Natural killer cell treated with Interleukin-12 subunit alpha and Interleukin-12 subunit beta and Interleukin-15 and Interleukin-18, amount 100 ng/mL, for 72 hours (primary cell): ENCODE results near the gene TLR1. TPM values are rescaled to one million over a fixed set of nuclear protein-coding genes. Genes with fewer than 3 reads are reported as not detected.
"Not testable (repeated sequence)": the region's sequence is repeated elsewhere in the genome, so short reads cannot be mapped to it uniquely, and the experiment has no call there.

Experiments
- ATAC-seq, 2 donors: fragments of 150-1000 bp; cut with Tn5 transposase in 1 of 2; sonication (Bioruptor Pico), chemical (Tn5 transposase) in 1 of 2; 2 replicates each; pipeline ENCODE4 v1.10.0; 2021
- DNase-seq: peaks from one replicate; pipeline ENCODE4 v3.0.0; 2022; ENCODE audit warnings: low spot score
- H3K27ac Mint-ChIP-seq, 2 donors: 1 replicate in 1 of 2; 2 replicates in 1 of 2; pipeline ENCODE4 v1.8.0; 2022; ENCODE audit warnings: mixed read lengths in 2 of 2, mild to moderate bottlenecking in 1 of 2, moderate library complexity in 1 of 2
- H3K27me3 Mint-ChIP-seq, 2 donors: 1 replicate in 1 of 2; 2 replicates in 1 of 2; pipeline ENCODE4 v1.8.0; 2022; ENCODE audit warnings: mixed read lengths in 2 of 2
- H3K36me3 Mint-ChIP-seq: one replicate; pipeline ENCODE4 v1.8.0; 2022; ENCODE audit warnings: mixed read lengths
- H3K4me1 Mint-ChIP-seq, 2 donors: 1 replicate in 1 of 2; 2 replicates in 1 of 2; pipeline ENCODE4 v1.8.0; 2022; ENCODE audit warnings: low read depth in 2 of 2, mixed read lengths in 2 of 2, mild to moderate bottlenecking in 1 of 2
- H3K4me3 Mint-ChIP-seq: one replicate; pipeline ENCODE4 v1.8.0; 2022; ENCODE audit warnings: mixed read lengths
- H3K9me3 Mint-ChIP-seq: 2 replicates; pipeline ENCODE4 v1.8.0; 2022; ENCODE audit warnings: mixed read lengths
- total RNA-seq, 2 donors: library from RNA; stranded (reverse); gene quantifications; one replicate each; pipeline ENCODE4 v1.2.3, GENCODE V29; 2022

The TLR1 gene
- total RNA-seq, 2 donors from 2014 or later: 12.6 to 15.5 TPM

DNA sequence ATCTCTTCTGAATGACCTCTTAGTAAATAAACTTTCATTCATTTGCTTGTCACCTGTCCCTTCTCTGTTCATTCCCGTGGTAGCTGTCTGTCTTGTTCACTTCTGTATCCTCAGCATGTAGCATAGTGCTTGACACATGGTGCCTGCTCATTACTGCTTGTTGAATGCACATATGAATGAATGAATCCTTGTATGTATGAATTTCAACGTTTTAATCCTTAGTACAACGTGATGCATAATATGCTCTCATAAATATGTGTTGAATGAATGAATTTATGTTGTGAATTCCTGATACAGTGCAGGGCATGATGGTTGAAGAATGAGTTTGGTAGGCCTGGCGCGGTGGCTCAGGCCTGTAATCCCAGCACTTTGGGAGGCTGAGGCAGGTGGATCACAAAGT, 24.8 kb downstream of the TLR1 start:
- H3K27ac Mint-ChIP-seq: no peak overlapping the region
- no peak for DNase-seq
- H3K36me3 Mint-ChIP-seq: no peaks in the 10 kb centered on the region
- peaks cover 7 to 8% of the 10 kb centered on the region in 2 donors for H3K4me1 Mint-ChIP-seq
- no peak for ATAC-seq
- peaks cover 9 to 10% of the 10 kb centered on the region in 2 donors for H3K27me3 Mint-ChIP-seq
- no peaks in the 10 kb centered on the region for H3K9me3 Mint-ChIP-seq
- no peak overlapping the region for H3K4me3 Mint-ChIP-seq

DNA sequence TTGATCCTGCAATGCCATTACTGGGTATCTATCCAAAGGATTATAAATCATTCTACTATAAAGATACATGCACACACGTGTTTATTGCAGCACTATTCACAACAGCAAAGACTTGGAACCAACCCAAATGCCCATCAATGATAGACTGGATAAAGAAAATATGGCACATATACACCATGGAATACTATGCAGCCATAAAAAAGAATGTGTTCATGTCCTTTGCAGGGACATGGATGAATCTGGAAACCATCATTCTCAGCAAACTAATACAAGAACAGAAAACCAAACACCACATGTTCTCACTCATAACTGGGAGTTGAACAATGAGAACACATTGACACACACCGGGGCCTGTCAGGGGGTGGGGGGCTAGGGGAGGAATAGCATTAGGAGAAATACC, 26.7 kb downstream of the TLR1 start:
- H3K36me3 Mint-ChIP-seq, H3K4me3 Mint-ChIP-seq, H3K9me3 Mint-ChIP-seq, ATAC-seq, H3K27ac Mint-ChIP-seq, H3K4me1 Mint-ChIP-seq, DNase-seq: not testable (repeated sequence)
- H3K27me3 Mint-ChIP-seq: peaks cover 10 to 14% of the 10 kb centered on the region in 2 donors

DNA sequence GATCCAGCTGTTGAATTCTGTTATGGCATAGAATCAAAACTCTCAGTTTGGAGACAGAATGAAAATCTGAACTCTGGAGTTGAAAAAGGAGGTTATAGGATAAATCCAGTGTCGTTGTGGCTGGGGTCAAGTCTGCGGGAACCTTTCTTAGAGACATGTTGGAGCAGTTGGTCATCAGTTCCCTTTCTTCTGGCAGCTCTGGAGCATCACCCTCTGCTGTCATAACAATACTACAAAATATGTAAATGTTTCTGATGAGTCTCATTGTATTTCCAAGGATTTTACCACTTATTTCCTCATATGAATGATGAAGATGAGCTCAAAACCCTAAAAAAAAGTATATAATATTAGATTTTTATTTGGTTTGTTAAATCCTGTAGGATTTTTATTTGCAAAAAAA, 29.3 kb downstream of the TLR1 start:
- H3K27ac Mint-ChIP-seq: no peak overlapping the region
- no peak for ATAC-seq
- peaks cover 8 to 17% of the 10 kb centered on the region in 2 donors for H3K27me3 Mint-ChIP-seq
- DNase-seq: no peak
- no peaks in the 10 kb centered on the region for H3K4me1 Mint-ChIP-seq
- peaks cover 4% of the 10 kb centered on the region for H3K36me3 Mint-ChIP-seq
- no peak overlapping the region for H3K4me3 Mint-ChIP-seq
- no peaks in the 10 kb centered on the region for H3K9me3 Mint-ChIP-seq

DNA sequence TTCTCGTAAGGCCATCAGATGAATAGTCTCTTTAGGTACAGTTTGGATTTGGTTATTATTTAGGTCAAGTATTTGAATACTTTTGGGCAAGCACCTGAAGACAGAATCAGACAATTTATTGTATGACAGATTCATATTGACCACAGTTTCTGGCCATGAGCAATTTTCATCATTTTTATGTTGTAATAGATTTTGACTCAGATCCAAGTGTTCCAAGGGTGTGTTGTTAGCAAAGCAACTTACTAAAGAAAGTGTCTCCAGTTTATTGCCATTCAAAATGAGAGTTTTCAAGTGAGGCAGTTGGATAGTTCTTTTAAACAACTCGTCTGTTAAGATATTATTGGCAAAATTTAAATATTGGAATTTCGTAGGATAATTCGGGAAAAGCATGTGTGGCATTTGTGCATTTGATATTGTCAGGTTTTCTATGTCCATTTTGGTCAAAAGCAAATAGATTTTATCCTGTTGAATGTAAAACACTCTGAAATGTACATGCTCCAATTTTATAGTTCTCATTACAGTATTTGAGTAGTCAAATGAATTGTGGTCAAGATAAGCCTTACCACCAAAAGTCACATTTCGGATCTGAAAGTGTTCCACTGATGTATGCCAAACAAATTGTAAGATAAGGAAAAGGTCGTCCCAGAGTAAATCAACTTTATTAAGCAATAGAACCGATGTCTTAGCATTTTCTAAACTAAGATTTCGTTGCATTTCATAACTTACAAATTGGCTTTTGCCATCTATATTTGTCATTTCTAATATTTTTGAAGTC, 30.2 kb downstream of the TLR1 start:
- no peak overlapping the region for H3K4me3 Mint-ChIP-seq
- no peak overlapping the region for H3K27ac Mint-ChIP-seq
- DNase-seq: no peak
- no peaks in the 10 kb centered on the region for H3K4me1 Mint-ChIP-seq
- peaks cover 8 to 17% of the 10 kb centered on the region in 2 donors for H3K27me3 Mint-ChIP-seq
- peaks cover 4% of the 10 kb centered on the region for H3K36me3 Mint-ChIP-seq
- no peak for ATAC-seq
- H3K9me3 Mint-ChIP-seq: no peaks in the 10 kb centered on the region

DNA sequence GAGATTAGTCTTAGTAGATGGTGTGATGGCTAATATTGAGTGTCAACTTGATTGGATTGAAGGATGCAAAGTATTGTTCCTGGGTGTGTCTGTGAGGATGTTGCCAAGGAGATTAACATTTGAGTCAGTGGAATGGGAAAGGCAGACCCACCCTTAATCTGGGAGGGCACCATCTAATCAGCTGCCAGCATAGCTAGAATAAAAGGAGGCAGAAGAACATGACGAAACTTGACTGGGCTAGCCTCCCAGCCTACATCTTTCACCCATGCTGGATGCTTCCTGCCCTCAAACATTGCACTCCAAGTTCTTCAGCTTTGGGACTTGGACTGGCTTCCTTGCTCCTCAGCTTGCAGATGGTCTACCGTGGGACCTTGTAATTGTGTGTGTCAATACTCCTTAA, 34.3 kb downstream of the TLR1 start:
- DNase-seq, H3K9me3 Mint-ChIP-seq, H3K36me3 Mint-ChIP-seq, ATAC-seq, H3K4me3 Mint-ChIP-seq, H3K4me1 Mint-ChIP-seq, H3K27ac Mint-ChIP-seq: not testable (repeated sequence)
- H3K27me3 Mint-ChIP-seq: peaks cover 3 to 17% of the 10 kb centered on the region in 2 donors

DNA sequence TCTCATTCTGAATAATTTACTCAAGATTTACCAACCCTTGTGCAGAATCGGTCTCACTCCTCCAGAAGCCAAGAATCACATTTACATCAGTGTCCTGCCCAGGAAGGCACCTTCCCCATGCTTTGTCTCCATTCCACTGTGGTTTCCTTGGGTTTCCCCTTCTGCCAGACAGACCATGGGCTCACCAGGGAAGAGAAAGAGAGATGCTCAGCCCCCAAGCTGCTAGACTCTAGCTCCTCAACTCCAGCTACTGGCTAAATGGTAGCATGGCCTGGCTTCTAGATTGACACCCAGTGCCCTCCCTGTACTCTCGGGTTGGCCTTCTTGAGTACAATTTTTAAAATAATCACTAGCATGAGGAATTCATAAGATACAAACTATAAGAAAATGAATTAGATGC, 34.7 kb downstream of the TLR1 start:
- Mint-ChIP-seq H3K4me1 (no peaks in the 10 kb centered on the region), H3K27ac (no peak overlapping the region), H3K36me3 (peaks cover 4% of the 10 kb centered on the region), H3K4me3 (no peak overlapping the region), H3K9me3 (no peaks in the 10 kb centered on the region), H3K27me3 (peaks cover under 1 to 15% of the 10 kb centered on the region in 2 donors)
- ATAC-seq (no peak), DNase-seq (no peak)

DNA sequence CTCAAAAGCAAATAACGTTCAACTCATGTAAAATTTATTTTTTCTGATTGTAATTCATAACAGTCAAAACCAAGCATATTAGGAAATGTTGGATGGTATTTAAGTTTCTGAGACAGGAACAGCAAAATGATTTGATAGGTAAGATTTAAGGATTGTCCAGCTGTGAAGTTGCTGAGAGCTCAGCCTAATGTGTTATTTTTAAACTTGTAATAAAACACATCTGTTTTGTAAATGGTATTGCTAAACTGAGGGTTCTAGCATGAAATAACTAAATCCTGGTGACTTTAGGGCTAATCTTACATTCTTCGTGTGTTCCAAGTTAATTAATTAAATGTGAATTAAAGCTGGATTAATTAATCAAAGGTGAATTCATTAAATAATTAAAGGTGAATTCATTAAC, 35.1 kb downstream of the TLR1 start:
- DNase-seq: no peak
- Mint-ChIP-seq H3K36me3 (peaks cover 2% of the 10 kb centered on the region), H3K9me3 (no peaks in the 10 kb centered on the region), H3K4me3 (no peak overlapping the region), H3K27ac (no peak overlapping the region), H3K4me1 (no peaks in the 10 kb centered on the region), H3K27me3 (peaks cover 0 to 11% of the 10 kb centered on the region in 2 donors)
- no peak for ATAC-seq

DNA sequence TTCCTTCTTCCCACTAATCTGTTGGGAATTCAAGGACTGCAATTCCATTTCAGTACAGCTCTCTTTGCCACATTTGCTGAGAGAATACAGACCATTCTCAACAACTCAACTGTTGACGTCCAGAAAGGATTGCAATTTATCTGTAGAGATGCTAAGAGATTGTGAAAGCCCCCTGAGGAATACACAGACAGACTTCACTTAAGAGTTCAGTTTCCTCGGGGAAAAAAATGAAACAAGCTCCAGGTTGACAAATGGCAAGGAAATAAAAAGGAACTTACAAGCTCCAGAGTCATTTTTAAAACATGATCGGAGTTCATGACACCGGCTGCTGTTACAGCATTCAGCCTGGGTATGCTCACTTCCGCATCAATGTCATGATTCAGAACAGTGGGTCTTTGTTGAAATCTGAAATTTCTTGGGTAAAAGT, 35.6 kb downstream of the TLR1 start:
- ATAC-seq (no peak), DNase-seq (no peak)
- H3K36me3 Mint-ChIP-seq: no peaks in the 10 kb centered on the region
- H3K27ac Mint-ChIP-seq: no peak overlapping the region
- no peaks in the 10 kb centered on the region for H3K9me3 Mint-ChIP-seq
- H3K4me3 Mint-ChIP-seq: no peak overlapping the region
- H3K27me3 Mint-ChIP-seq: peaks cover 0 to 8% of the 10 kb centered on the region in 2 donors
- no peaks in the 10 kb centered on the region for H3K4me1 Mint-ChIP-seq

DNA sequence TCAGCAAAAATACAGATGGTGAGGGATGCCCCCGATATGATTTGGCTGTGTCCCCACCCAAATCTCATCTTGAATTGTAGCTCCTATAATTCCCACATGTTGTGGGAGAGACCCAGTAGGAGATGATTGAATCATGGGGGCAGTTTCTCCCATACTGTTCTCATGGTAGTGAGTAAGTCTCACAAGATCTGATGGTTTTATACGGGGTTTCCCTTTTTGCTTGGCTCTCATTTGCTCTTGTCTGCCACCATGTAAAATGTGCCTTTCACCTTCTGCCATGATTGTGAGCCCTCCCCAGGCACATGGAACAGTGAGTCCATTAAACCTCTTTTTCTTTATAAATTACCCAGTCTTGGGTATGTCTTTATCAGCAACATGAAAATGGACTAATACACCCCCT, 37.7 kb downstream of the TLR1 start:
- not testable (repeated sequence) for H3K4me3 Mint-ChIP-seq, H3K9me3 Mint-ChIP-seq

DNA sequence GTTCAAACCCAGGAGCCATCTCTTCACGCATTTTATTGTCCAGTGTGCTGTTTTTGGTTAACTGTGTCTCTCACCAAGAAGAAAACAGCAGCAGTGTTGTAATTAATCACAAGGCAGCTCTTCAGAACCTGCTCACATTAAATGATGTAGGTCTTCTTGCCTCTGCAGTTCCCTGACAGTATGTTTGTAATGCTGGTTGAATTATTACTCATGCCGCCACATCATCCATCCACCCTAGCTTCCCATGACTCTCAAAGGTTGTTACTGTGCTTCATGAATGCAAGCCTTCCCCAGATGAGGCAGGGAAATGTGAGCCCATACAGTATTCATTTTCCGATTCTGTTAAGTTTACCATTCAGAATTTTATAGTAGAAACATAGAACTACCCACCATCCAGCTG, 39.2 kb downstream of the TLR1 start:
- H3K36me3 Mint-ChIP-seq: no peaks in the 10 kb centered on the region
- H3K4me1 Mint-ChIP-seq: peaks cover 5 to 21% of the 10 kb centered on the region in 2 donors
- H3K9me3 Mint-ChIP-seq: no peaks in the 10 kb centered on the region
- H3K4me3 Mint-ChIP-seq: no peak overlapping the region
- no peak for DNase-seq
- ATAC-seq: no peak
- H3K27ac Mint-ChIP-seq: no peak overlapping the region
- no peaks in the 10 kb centered on the region for H3K27me3 Mint-ChIP-seq

More for the DNA sequence above, 37.7 kb downstream of the TLR1 start:
- DNase-seq, H3K27me3 Mint-ChIP-seq, H3K36me3 Mint-ChIP-seq, ATAC-seq, H3K27ac Mint-ChIP-seq, H3K4me1 Mint-ChIP-seq: not testable (repeated sequence)

DNA sequence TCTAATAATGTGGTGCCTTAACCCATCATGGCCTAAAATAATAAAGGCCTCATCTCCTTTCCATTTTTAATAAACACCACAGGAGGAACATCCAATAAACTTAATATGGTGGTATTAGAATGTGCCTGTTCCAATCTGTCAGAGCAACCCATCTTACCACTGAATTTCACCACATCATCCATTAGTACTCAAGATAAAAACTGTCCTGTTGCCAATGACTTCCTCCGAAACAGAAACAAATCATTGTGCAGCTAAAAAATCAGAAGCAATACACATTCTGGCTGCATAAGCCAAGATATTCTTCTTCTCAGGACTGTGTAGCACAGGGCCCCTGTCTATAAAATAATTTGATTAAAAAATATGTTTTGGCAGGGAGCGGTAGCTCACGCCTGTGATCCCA, 40.3 kb downstream of the TLR1 start:
- Mint-ChIP-seq H3K36me3 (no peaks in the 10 kb centered on the region), H3K27me3 (no peaks in the 10 kb centered on the region), H3K4me3 (no peak overlapping the region), H3K27ac (no peak overlapping the region), H3K9me3 (no peaks in the 10 kb centered on the region), H3K4me1 (peaks cover 7 to 21% of the 10 kb centered on the region in 2 donors)
- DNase-seq: no peak
- no peak for ATAC-seq

DNA sequence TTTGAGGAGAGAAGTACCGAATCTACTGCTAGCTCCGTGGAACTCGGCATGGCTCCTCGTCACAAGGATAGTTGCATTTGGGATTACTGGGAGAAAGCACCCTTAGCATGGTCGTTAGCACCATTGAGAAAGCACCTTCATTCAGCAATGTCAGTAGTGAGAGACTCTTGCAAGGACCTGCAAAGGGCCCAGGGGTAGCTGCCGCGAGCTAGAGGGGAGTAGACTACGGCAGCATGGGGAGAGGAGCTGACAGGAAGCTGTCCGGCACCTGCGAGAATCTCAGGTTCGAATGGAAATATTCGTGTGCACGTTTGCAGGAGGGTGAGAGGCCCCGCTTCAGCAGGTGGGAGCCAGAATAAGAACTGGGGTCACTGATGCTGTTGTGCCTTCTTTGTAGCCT, 42.0 kb downstream of the TLR1 start:
- H3K4me3 Mint-ChIP-seq: no peak overlapping the region
- DNase-seq: no peak
- no peaks in the 10 kb centered on the region for H3K9me3 Mint-ChIP-seq
- peaks cover 7 to 21% of the 10 kb centered on the region in 2 donors for H3K4me1 Mint-ChIP-seq
- H3K36me3 Mint-ChIP-seq: no peaks in the 10 kb centered on the region
- no peaks in the 10 kb centered on the region for H3K27me3 Mint-ChIP-seq
- ATAC-seq: no peak
- H3K27ac Mint-ChIP-seq: peak overlapping the region; percentile 32 to 63

DNA sequence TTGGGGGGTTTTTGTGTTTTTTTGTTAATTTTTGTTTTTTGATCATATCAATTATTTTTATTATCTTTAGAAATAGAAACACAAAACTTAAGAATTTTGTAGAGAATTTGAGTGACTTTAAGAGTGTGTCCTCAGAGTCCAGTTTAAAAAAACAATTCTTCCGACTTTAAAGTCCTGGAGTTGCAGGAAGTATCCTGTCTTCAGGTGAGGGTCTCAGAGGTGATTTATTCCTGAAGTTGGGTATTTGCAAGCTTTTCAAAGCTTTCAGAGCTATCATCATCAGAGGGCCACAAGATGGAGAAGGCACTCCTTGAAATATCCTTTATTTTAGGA, 44.8 kb downstream of the TLR1 start:
- H3K4me1 Mint-ChIP-seq: peaks cover 7 to 21% of the 10 kb centered on the region in 2 donors
- no peaks in the 10 kb centered on the region for H3K9me3 Mint-ChIP-seq
- no peak for DNase-seq
- H3K27ac Mint-ChIP-seq: no peak overlapping the region
- H3K4me3 Mint-ChIP-seq: no peak overlapping the region
- H3K27me3 Mint-ChIP-seq: no peaks in the 10 kb centered on the region
- ATAC-seq: no peak
- H3K36me3 Mint-ChIP-seq: no peaks in the 10 kb centered on the region

DNA sequence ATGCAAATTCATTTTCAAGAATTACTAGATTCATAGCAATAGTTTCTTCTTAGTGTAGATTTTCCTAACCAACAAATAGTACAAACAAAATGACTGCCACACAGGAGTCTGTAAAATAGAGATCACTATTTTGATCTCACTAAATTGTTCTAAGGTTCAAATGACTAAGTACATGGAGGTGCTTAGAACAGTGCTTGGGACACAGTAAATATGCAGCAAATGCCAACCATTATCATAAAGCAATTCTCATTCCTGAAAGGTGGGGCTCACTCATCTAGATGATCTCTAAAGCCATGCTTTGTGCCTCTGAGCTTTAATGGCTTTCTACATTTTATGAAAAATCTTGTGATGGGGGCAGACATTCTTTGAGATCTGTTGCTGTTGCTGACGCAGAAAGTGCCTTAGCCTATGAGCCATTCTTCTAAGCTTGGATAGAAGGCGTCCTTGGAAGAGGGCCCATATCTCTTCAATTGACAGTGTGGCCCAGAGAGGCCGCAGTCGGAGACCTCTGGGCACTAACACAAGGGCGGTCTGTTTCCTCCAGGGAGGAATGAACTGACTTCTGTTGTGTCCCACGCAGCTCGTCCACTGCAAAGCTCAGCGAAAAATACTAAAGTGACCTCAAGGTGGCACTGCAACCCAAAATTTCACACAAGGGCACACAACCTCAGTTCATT, 45.3 kb downstream of the TLR1 start:
- DNase-seq (no peak), ATAC-seq (peak in 1 of 2 donors; percentile 62)
- peaks cover 7 to 21% of the 10 kb centered on the region in 2 donors for H3K4me1 Mint-ChIP-seq
- no peaks in the 10 kb centered on the region for H3K36me3 Mint-ChIP-seq
- H3K9me3 Mint-ChIP-seq: no peaks in the 10 kb centered on the region
- no peak overlapping the region for H3K27ac Mint-ChIP-seq
- H3K4me3 Mint-ChIP-seq: no peak overlapping the region
- no peaks in the 10 kb centered on the region for H3K27me3 Mint-ChIP-seq
